ENCODE measurements around the gene CEP70.

DNA sequence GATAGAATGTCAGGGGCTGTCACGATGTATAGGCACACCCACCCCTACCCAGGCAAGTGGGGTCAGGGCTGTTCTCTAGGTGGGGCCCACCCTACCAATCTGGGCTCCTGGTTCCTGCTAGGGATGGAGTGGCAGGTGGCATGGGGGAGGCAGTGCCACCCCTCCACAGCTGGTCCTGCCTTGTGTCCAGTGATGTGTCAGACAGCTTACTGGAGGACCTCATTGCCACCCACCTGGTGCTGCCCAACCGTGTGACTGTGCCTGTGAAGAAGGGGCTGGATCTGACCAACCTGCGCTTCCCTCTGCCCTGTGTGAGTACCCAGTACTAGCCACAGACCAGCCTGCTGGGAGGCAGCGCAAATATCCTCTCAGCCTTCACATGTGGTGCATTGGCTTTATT, 132.2 kb downstream of the CEP70 start:
- TF ChIP-seq, protein P1, sequence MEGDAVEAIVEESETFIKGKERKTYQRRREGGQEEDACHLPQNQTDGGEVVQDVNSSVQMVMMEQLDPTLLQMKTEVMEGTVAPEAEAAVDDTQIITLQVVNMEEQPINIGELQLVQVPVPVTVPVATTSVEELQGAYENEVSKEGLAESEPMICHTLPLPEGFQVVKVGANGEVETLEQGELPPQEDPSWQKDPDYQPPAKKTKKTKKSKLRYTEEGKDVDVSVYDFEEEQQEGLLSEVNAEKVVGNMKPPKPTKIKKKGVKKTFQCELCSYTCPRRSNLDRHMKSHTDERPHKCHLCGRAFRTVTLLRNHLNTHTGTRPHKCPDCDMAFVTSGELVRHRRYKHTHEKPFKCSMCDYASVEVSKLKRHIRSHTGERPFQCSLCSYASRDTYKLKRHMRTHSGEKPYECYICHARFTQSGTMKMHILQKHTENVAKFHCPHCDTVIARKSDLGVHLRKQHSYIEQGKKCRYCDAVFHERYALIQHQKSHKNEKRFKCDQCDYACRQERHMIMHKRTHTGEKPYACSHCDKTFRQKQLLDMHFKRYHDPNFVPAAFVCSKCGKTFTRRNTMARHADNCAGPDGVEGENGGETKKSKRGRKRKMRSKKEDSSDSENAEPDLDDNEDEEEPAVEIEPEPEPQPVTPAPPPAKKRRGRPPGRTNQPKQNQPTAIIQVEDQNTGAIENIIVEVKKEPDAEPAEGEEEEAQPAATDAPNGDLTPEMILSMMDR (conservative IDR thresholded peaks at IDR 0.05 in 1 of 2, IDR thresholded peaks at IDR 0.05 in 1 of 2; ENCODE audit: extremely low read depth in 1 of 2, insufficient read depth in 1 of 2, low read depth in 1 of 2, low read length in 2 of 2), result no peak
- no peak for TF ChIP-seq EZH2 (IDR thresholded peaks at IDR 0.05; ENCODE audit: borderline replicate concordance, low read length)
